GM12878 (cell line): ENCODE measurements around the gene DYNC1I1.

Experiments used
- MAX ChIP-seq: IDR thresholded peaks from 2 replicates; pipeline ENCODE4 v1.6.1; 2012; ENCODE audit warnings: low read depth, low read length, improper control_type of control experiment
- MTA2 ChIP-seq: fragments of 450-650 bp; IDR thresholded peaks from 2 replicates; pipeline ENCODE4 v1.6.1; 2016; ENCODE audit warnings: low read depth, mild to moderate bottlenecking, moderate library complexity

DNA sequence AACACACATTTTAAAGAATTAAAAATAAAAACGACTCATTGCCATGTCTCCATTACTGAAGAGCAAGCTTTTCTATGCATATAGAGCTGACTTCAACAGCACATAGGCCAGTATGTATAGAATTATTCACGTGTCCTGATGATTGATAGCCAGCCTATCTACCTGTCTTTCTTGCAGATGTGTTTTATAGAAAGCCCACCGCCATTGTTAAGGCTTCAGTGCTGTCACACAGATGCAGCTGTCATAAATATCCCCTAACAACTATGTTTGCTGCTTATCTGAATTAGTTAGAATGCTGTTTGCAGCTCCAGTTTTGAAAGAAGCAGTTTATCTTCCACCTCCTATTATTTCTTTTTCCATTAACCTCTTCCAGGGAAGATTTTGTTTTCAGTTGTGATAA is 313.6 kb downstream of the DYNC1I1 start:
- TF ChIP-seq MAX (no peak), MTA2 (no peak)
